Gastrocnemius medialis (tissue), 4 donors: Measurements from ENCODE around the gene GORAB. TPM values are rescaled to one million over a fixed set of nuclear protein-coding genes. Genes with fewer than 3 reads are reported as not detected.

ENCODE experiments used
- ATAC-seq, 2 donors: fragments of 150-250 bp; one replicate each; pipeline ENCODE4 v1.9.1; 2016
- DNase-seq, 2 donors: peaks; one replicate each; pipeline ENCODE4 v3.0.0-alpha.2; 2019
- H3K27ac ChIP-seq, 4 donors: fragments of 200-600 bp; sonication (generic); 1 replicate in 1 of 4; 2 replicates in 3 of 4; pipeline ENCODE4 v1.5.1; 2016 to 2018; ENCODE audit warnings: mild to moderate bottlenecking in 2 of 4, moderate library complexity in 1 of 4
- H3K27me3 ChIP-seq, 3 donors: fragments of 200-600 bp; sonication (generic) in 2 of 3; 1 replicate in 1 of 3; 2 replicates in 2 of 3; pipeline versions ENCODE4 v1.5.1 to v1.6.0; 2016 to 2019; ENCODE audit warnings: mild to moderate bottlenecking in 1 of 3, moderate library complexity in 1 of 3
- H3K36me3 ChIP-seq, 2 donors: fragments of 200-600 bp; sonication (generic) in 1 of 2; one replicate each; pipeline ENCODE4 v1.5.1; 2017 to 2018
- H3K4me1 ChIP-seq, 2 donors: fragments of 200-600 bp; sonication (generic) in 1 of 2; one replicate each; pipeline ENCODE4 v1.5.1; 2016 to 2017; ENCODE audit warnings: mild to moderate bottlenecking in 2 of 2
- H3K4me3 ChIP-seq, 4 donors: fragments of 200-600 bp; sonication (generic) in 3 of 4; 1 replicate in 1 of 4; 2 replicates in 3 of 4; pipeline ENCODE4 v1.5.1; 2016 to 2019; ENCODE audit warnings: mild to moderate bottlenecking in 2 of 4
- H3K9me3 ChIP-seq, 3 donors: fragments of 200-600 bp; sonication (generic) in 2 of 3; 1 replicate in 1 of 3; 2 replicates in 2 of 3; pipeline ENCODE4 v1.5.1; 2016 to 2019
- CTCF ChIP-seq, 5 experiments: fragments of 450-650 bp in 3 of 5; fragments of 200-600 bp in 2 of 5; sonication (generic) in 2 of 5; IDR thresholded peaks in 4 of 5; conservative IDR thresholded peaks in 1 of 5; 1 replicate in 4 of 5; 2 replicates in 1 of 5; pipeline ENCODE4 v1.5.1; 2016 to 2019; ENCODE audit warnings: antibody characterized with exemption in 5 of 5, mild to moderate bottlenecking in 3 of 5, moderate library complexity in 3 of 5
- POLR2A ChIP-seq, 2 donors: fragments of 450-650 bp; IDR thresholded peaks; one replicate each; pipeline ENCODE4 v1.6.1; 2017; ENCODE audit warnings: antibody characterized with exemption in 2 of 2, mild to moderate bottlenecking in 2 of 2, moderate library complexity in 2 of 2
- in situ Hi-C, 4 donors: fragments of 200-750 bp; cut with MboI; loops; one replicate each; pipeline versions ENCODE4 v1.15.0 to v1.8.0; 2017; ENCODE audit warnings: low sequenced_read_pairs in 4 of 4
- intact Hi-C: fragments of 100-400 bp; cut with DNase I; formaldehyde crosslinking; loops from one replicate; pipeline ENCODE4 v1.15.1; 2023; ENCODE audit warnings: low total_unique reads
- total RNA-seq, 4 donors: library from RNA; depleted of rRNA; stranded (reverse); fragments of >200 nt; gene quantifications; one replicate each; pipeline versions ENCODE4 v1.1.0 to v1.2.3, GENCODE V29; 2016

Gene GORAB
- total RNA-seq, 4 donors from 2014 or later = 1.7 to 3.8 (median 2.3) TPM

- peaks cover 0 to 38% of the 10 kb centered on the region in 2 donors for H3K36me3 ChIP-seq
These were observed 7.2 kb downstream of the GORAB start for GRCh38 chr1:170539154-170539553.

GRCh38 chr1:170544624-170545023 is 12.7 kb downstream of the GORAB start:
- in situ Hi-C loops (no loop called here), intact Hi-C loops (no loop called here)
- ATAC-seq (no peak), DNase-seq (no peak)
- TF ChIP-seq CTCF (IDR thresholded peaks at IDR 0.05 in 4 of 5, conservative IDR thresholded peaks at IDR 0.05 in 1 of 5) (no peak), POLR2A (IDR thresholded peaks at IDR 0.05) (no peak)
- Histone ChIP-seq H3K9me3 (no peaks in the 10 kb centered on the region), H3K4me3 (no peak overlapping the region), H3K4me1 (no peaks in the 10 kb centered on the region), H3K27ac (no peak overlapping the region), H3K27me3 (no peaks in the 10 kb centered on the region), H3K36me3 (peaks cover 0 to 71% of the 10 kb centered on the region in 2 donors)

More at GRCh38 chr1:170539154-170539553, 7.2 kb downstream of the GORAB start:
- no peak overlapping the region for H3K27ac ChIP-seq
- no peak overlapping the region for H3K4me3 ChIP-seq
- H3K4me1 ChIP-seq = peaks cover 7 to 14% of the 10 kb centered on the region in 2 donors
- no peak for ATAC-seq
- no peaks in the 10 kb centered on the region for H3K27me3 ChIP-seq
- intact Hi-C loops (loop anchor here (10.0 kb wide), 1 partner anchor 226 kb away; no protein-coding TSS in a partner anchor), in situ Hi-C loops (no loop called here)
- DNase-seq = no peak
- TF ChIP-seq CTCF (IDR thresholded peaks at IDR 0.05 in 4 of 5, conservative IDR thresholded peaks at IDR 0.05 in 1 of 5) (no peak), POLR2A (IDR thresholded peaks at IDR 0.05) (no peak)
- H3K9me3 ChIP-seq = no peaks in the 10 kb centered on the region

- Histone ChIP-seq H3K4me3 (no peak overlapping the region), H3K27ac (no peak overlapping the region), H3K9me3 (no peaks in the 10 kb centered on the region), H3K27me3 (no peaks in the 10 kb centered on the region), H3K36me3 (peaks cover 0 to 74% of the 10 kb centered on the region in 2 donors), H3K4me1 (no peaks in the 10 kb centered on the region)
- DNase-seq (no peak), ATAC-seq (no peak)
- no peak for TF ChIP-seq CTCF (IDR thresholded peaks at IDR 0.05 in 4 of 5, conservative IDR thresholded peaks at IDR 0.05 in 1 of 5)
- no peak for TF ChIP-seq POLR2A (IDR thresholded peaks at IDR 0.05)
- intact Hi-C loops (no loop called here), in situ Hi-C loops (no loop called here)
These were observed 13.5 kb downstream of the GORAB start for GRCh38 chr1:170545476-170545875.

DNA sequence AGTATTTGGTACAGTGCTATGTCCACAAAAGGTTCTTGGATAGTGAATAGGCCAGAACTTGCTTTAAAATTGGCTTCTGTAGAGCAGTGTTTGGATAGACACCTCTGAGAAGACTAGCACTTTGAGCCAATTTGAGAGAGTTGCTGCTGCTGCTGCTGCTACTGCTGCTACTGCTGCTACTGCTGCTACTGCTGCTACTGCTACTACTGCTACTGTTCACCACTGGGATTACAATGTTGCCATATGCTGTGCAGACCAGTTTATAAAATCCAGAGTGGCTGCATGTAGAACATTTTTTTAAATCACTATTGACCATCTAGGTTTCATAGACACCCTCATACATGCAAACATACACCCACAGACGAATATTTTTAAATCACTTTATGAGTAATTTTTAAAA is 15.3 kb downstream of the GORAB start:
- TF ChIP-seq POLR2A (IDR thresholded peaks at IDR 0.05) = no peak
- no peak for TF ChIP-seq CTCF (IDR thresholded peaks at IDR 0.05 in 4 of 5, conservative IDR thresholded peaks at IDR 0.05 in 1 of 5)
- Histone ChIP-seq H3K4me3 (no peak overlapping the region), H3K27ac (no peak overlapping the region), H3K4me1 (no peaks in the 10 kb centered on the region), H3K9me3 (no peaks in the 10 kb centered on the region), H3K36me3 (peaks cover 0 to 77% of the 10 kb centered on the region in 2 donors), H3K27me3 (no peaks in the 10 kb centered on the region)
- in situ Hi-C loops = no loop called here
- no peak for ATAC-seq
- intact Hi-C loops = no loop called here
- DNase-seq = no peak

DNA sequence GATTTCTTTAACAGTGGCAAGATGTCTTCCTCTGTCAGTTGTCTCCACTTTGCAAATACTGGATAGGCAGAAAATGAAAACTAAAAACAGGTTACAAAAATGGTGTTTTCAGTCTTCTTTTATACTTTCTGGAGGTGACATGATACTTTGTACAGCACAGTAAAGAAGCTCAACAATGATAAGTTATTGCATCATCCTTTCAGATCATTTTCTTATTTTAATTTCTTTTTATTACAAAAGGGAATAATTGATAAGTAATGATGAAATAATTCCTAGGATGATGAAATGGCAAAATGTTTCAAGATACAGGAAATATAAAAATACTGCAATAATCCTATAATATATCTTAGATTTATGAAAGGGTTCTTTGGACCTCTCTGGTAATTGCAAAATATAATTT is 16.5 kb downstream of the GORAB start:
- intact Hi-C loops = no loop called here
- no peak overlapping the region for H3K4me3 ChIP-seq
- no peak for TF ChIP-seq CTCF (IDR thresholded peaks at IDR 0.05 in 4 of 5, conservative IDR thresholded peaks at IDR 0.05 in 1 of 5)
- in situ Hi-C loops = no loop called here
- no peaks in the 10 kb centered on the region for H3K4me1 ChIP-seq
- no peaks in the 10 kb centered on the region for H3K9me3 ChIP-seq
- H3K27me3 ChIP-seq = no peaks in the 10 kb centered on the region
- DNase-seq (no peak), ATAC-seq (no peak)
- no peak overlapping the region for H3K27ac ChIP-seq
- H3K36me3 ChIP-seq = peaks cover 0 to 70% of the 10 kb centered on the region in 2 donors
